A673 (cell line): ENCODE results near the gene LRRC72. TPM values are rescaled to one million over a fixed set of nuclear protein-coding genes. Genes with fewer than 3 reads are reported as not detected.

ENCODE experiments used
- BruUV-seq: library from RNA; stranded (reverse); fragments of 400-500 nt; replicated peaks from 2 replicates; lab custom pipeline; 2021; lab: Mats Ljungman, UMichigan
- CTCF ChIA-PET: fragments of 300-600 bp; sonication (Branson Sonifier 250); formaldehyde crosslinking; loops from one replicate; lab custom pipeline; 2022; ENCODE audit warnings: antibody characterized with exemption; lab: Charles Lee
- POLR2A ChIA-PET: fragments of 300-600 bp; sonication (Branson Sonifier 250); formaldehyde crosslinking; loops from one replicate; lab custom pipeline; 2022; ENCODE audit warnings: antibody characterized with exemption; ENCODE audit not compliant: low non-redundant PET; lab: Charles Lee
- DNase-seq: peaks from one replicate; pipeline ENCODE4 v3.0.0-alpha.2; 2015; ENCODE audit warnings: low spot score
- H3K27ac ChIP-seq: fragments of 200-600 bp; sonication (generic); 2 replicates; pipeline ENCODE4 v1.5.1; 2016; ENCODE audit warnings: mixed run types, low read depth, mild to moderate bottlenecking, mixed read lengths, antibody characterized with exemption, low read length; ENCODE audit not compliant: poor library complexity, severe bottlenecking
- H3K27me3 ChIP-seq: fragments of 200-600 bp; sonication (generic); replicated peaks from 2 replicates; pipeline ENCODE4 v1.6.1; 2017; ENCODE audit warnings: mixed run types, low read depth, mild to moderate bottlenecking, mixed read lengths, antibody characterized with exemption, low read length; ENCODE audit not compliant: insufficient read depth, poor library complexity
- H3K36me3 ChIP-seq: fragments of 200-600 bp; sonication (generic); 2 replicates; pipeline ENCODE4 v1.6.1; 2016; ENCODE audit warnings: mixed run types, mild to moderate bottlenecking, mixed read lengths, antibody characterized with exemption, low read length; ENCODE audit not compliant: insufficient read depth, poor library complexity, severe bottlenecking
- H3K4me1 ChIP-seq: fragments of 200-600 bp; sonication (generic); 2 replicates; pipeline ENCODE4 v1.6.1; 2017; ENCODE audit warnings: mixed run types, mild to moderate bottlenecking, mixed read lengths, antibody characterized with exemption, low read length; ENCODE audit not compliant: insufficient read depth, poor library complexity, severe bottlenecking
- H3K4me3 ChIP-seq: fragments of 200-600 bp; sonication (generic); 2 replicates; pipeline ENCODE4 v1.5.1; 2016; ENCODE audit warnings: low read depth, mixed run types, mild to moderate bottlenecking, mixed read lengths, low read length; ENCODE audit not compliant: poor library complexity, severe bottlenecking
- H3K9me3 ChIP-seq: fragments of 200-600 bp; sonication (generic); 2 replicates; pipeline ENCODE4 v1.6.1; 2016; ENCODE audit warnings: mixed run types, low read depth, mild to moderate bottlenecking, mixed read lengths, antibody characterized with exemption, low read length; ENCODE audit not compliant: poor library complexity, severe bottlenecking
- EZH2 ChIP-seq: fragments of 200-600 bp; sonication (generic); IDR thresholded peaks from 2 replicates; pipeline ENCODE4 v1.6.1; 2017; ENCODE audit warnings: borderline replicate concordance, low read depth, mild to moderate bottlenecking, mixed read lengths, antibody characterized with exemption, low read length; ENCODE audit not compliant: poor library complexity, severe bottlenecking
- intact Hi-C: fragments of 100-400 bp; cut with micrococcal nuclease; formaldehyde crosslinking; loops from one replicate; pipeline ENCODE4 v1.10.0; 2022; ENCODE audit not compliant: unreplicated experiment
- total RNA-seq: library from RNA; stranded (reverse); gene quantifications from 2 replicates; pipeline ENCODE4 v1.2.3, GENCODE V29; 2021
- TF ChIP-seq, protein P1 (sequence below): fragments of 300-800, 200-600 bp; sonication (generic); conservative IDR thresholded peaks from 2 replicates; pipeline ENCODE4 v1.5.1; 2017; ENCODE audit warnings: low read depth, mild to moderate bottlenecking, antibody characterized with exemption, low read length, moderate library complexity, mixed read lengths

LRRC72 gene
- total RNA-seq, 1 experiment from 2014 or later, result not detected

GRCh38 chr7:16615228-16615627 is 88.6 kb downstream of the LRRC72 start:
- Histone ChIP-seq H3K4me3 (no peak overlapping the region), H3K27ac (no peak overlapping the region), H3K9me3 (no peaks in the 10 kb centered on the region), H3K36me3 (peaks cover 27% of the 10 kb centered on the region), H3K27me3 (no peaks in the 10 kb centered on the region), H3K4me1 (no peaks in the 10 kb centered on the region)
- intact Hi-C loops, result no loop called here
- no peak for TF ChIP-seq EZH2
- POLR2A ChIA-PET, result no interaction called here
- DNase-seq, result no peak
- BruUV-seq, result no TSS peak
- CTCF ChIA-PET, result no interaction called here

- TF ChIP-seq, protein P1, sequence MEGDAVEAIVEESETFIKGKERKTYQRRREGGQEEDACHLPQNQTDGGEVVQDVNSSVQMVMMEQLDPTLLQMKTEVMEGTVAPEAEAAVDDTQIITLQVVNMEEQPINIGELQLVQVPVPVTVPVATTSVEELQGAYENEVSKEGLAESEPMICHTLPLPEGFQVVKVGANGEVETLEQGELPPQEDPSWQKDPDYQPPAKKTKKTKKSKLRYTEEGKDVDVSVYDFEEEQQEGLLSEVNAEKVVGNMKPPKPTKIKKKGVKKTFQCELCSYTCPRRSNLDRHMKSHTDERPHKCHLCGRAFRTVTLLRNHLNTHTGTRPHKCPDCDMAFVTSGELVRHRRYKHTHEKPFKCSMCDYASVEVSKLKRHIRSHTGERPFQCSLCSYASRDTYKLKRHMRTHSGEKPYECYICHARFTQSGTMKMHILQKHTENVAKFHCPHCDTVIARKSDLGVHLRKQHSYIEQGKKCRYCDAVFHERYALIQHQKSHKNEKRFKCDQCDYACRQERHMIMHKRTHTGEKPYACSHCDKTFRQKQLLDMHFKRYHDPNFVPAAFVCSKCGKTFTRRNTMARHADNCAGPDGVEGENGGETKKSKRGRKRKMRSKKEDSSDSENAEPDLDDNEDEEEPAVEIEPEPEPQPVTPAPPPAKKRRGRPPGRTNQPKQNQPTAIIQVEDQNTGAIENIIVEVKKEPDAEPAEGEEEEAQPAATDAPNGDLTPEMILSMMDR, result no peak
- TF ChIP-seq EZH2, result no peak
- Histone ChIP-seq H3K4me3 (no peak overlapping the region), H3K9me3 (no peaks in the 10 kb centered on the region), H3K27me3 (no peaks in the 10 kb centered on the region), H3K4me1 (no peaks in the 10 kb centered on the region), H3K36me3 (peaks cover 36% of the 10 kb centered on the region), H3K27ac (no peak overlapping the region)
- DNase-seq, result no peak
- intact Hi-C loops, result no loop called here
- CTCF ChIA-PET, result no interaction called here
- BruUV-seq, result no TSS peak
- POLR2A ChIA-PET, result no interaction called here
Measured at GRCh38 chr7:16616122-16616521, 89.5 kb downstream of the LRRC72 start.

DNA sequence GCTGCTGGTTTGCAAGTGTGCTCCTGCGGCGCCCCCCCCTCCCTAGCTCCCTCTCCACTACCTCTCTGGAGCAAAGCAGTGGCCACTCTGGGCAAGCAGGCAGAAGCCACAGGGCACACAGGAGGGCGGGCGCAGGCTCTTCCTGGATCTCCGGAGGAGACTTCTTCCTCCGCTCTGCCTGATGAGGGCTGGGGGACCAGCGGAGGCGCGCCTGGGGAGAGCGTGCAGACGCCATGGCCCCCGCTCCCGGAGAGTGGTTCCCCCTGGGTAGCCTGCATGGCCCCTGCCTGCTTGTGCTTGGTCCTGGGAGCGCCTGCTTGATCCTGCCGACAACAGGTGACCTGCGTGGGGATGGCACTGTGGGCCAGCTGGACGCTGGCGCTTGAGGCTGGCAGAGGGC is 89.9 kb downstream of the LRRC72 start:
- no peaks in the 10 kb centered on the region for H3K27me3 ChIP-seq
- TF ChIP-seq, protein P1, result no peak
- no peak for TF ChIP-seq EZH2
- H3K36me3 ChIP-seq, result peaks cover 39% of the 10 kb centered on the region
- POLR2A ChIA-PET, result no interaction called here
- no peak for DNase-seq
- H3K4me1 ChIP-seq, result no peaks in the 10 kb centered on the region
- no peak overlapping the region for H3K4me3 ChIP-seq
- intact Hi-C loops, result no loop called here
- CTCF ChIA-PET, result no interaction called here
- BruUV-seq, result no TSS peak
- no peaks in the 10 kb centered on the region for H3K9me3 ChIP-seq
- no peak overlapping the region for H3K27ac ChIP-seq

GRCh38 chr7:16619979-16620408 is 93.4 kb downstream of the LRRC72 start:
- H3K27me3 ChIP-seq, result no peaks in the 10 kb centered on the region
- no peaks in the 10 kb centered on the region for H3K9me3 ChIP-seq
- H3K27ac ChIP-seq, result no peak overlapping the region
- H3K36me3 ChIP-seq, result peaks cover 35% of the 10 kb centered on the region
- peak; percentile 20 for DNase-seq
- intact Hi-C loops, result no loop called here
- ChIA-PET POLR2A (no interaction called here), CTCF (no interaction called here)
- BruUV-seq, result no TSS peak
- TF ChIP-seq, protein P1, result no peak
- TF ChIP-seq EZH2, result no peak
- no peak overlapping the region for H3K4me3 ChIP-seq
- H3K4me1 ChIP-seq, result peaks cover 9% of the 10 kb centered on the region
